MM.1S (cell line): ENCODE data around the gene ZNF638.

Experiments used
- EZH2 ChIP-seq: fragments of 300-600 bp; sonication (generic); optimal IDR thresholded peaks from 2 replicates; pipeline ENCODE3; 2017; ENCODE audit warnings: low read depth, mild to moderate bottlenecking, antibody characterized with exemption, low read length, mixed read lengths
- TF ChIP-seq, protein P1 (sequence below): fragments of 300-600 bp; sonication (generic); IDR thresholded peaks from 2 replicates; pipeline ENCODE4 v1.5.1; 2016; ENCODE audit warnings: antibody characterized with exemption, low read length, mixed read lengths

DNA sequence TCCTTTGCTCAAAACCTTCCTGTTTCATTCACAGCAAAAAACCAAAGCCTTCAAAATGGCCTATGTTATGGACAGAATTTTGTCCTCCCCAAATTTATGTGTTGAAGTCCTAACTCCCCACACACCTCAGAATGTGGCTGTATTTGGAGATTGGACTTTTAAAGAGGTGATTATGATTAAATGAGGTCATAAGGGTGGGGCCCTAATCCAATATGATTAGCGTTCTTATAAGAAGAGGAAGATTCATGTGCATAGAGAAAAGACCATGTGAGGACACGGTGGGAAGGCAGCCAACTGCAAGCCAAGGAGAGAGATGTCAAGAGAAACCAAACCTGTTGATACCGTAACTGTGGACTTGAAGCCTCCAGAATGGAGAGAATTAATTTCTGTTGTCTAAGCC lies 4.6 kb upstream of the ZNF638 start:
- TF ChIP-seq, protein P1, sequence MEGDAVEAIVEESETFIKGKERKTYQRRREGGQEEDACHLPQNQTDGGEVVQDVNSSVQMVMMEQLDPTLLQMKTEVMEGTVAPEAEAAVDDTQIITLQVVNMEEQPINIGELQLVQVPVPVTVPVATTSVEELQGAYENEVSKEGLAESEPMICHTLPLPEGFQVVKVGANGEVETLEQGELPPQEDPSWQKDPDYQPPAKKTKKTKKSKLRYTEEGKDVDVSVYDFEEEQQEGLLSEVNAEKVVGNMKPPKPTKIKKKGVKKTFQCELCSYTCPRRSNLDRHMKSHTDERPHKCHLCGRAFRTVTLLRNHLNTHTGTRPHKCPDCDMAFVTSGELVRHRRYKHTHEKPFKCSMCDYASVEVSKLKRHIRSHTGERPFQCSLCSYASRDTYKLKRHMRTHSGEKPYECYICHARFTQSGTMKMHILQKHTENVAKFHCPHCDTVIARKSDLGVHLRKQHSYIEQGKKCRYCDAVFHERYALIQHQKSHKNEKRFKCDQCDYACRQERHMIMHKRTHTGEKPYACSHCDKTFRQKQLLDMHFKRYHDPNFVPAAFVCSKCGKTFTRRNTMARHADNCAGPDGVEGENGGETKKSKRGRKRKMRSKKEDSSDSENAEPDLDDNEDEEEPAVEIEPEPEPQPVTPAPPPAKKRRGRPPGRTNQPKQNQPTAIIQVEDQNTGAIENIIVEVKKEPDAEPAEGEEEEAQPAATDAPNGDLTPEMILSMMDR = no peak
- no peak for TF ChIP-seq EZH2
